Measurements from ENCODE around the gene KCNJ6.
"Not testable (repeated sequence)": the region's sequence is repeated elsewhere in the genome, so short reads cannot be mapped to it uniquely, and the experiment has no call there.

KCNJ6 gene

GRCh38 chr21:37594472-37594951 lies 321.7 kb downstream of the KCNJ6 start:
- DNase-seq: no peak

GRCh38 chr21:37593740-37594471 lies 322.4 kb downstream of the KCNJ6 start:
- no peak for DNase-seq

- DNase-seq: no peak
Observed at GRCh38 chr21:37593015-37593414, 323.2 kb downstream of the KCNJ6 start.

- no peak for DNase-seq
Observed at GRCh38 chr21:37592496-37592895, 323.8 kb downstream of the KCNJ6 start.

- not testable (repeated sequence) for DNase-seq
Observed at GRCh38 chr21:37591994-37592393, 324.3 kb downstream of the KCNJ6 start.

GRCh38 chr21:37590836-37591235 lies 325.4 kb downstream of the KCNJ6 start:
- not testable (repeated sequence) for DNase-seq

- DNase-seq: not testable (repeated sequence)
Observed at GRCh38 chr21:37588644-37589043, 327.6 kb downstream of the KCNJ6 start.

- no peak for DNase-seq
Observed at GRCh38 chr21:37587635-37588177, 328.6 kb downstream of the KCNJ6 start.

GRCh38 chr21:37587203-37587602 lies 329.1 kb downstream of the KCNJ6 start:
- no peak for DNase-seq

GRCh38 chr21:37582590-37582989 lies 333.7 kb downstream of the KCNJ6 start:
- DNase-seq: no peak

- no peak for DNase-seq
Observed at GRCh38 chr21:37580666-37581065, 335.6 kb downstream of the KCNJ6 start.

GRCh38 chr21:37579356-37579755 lies 336.9 kb downstream of the KCNJ6 start:
- no peak for DNase-seq

GRCh38 chr21:37578471-37579126 lies 337.7 kb downstream of the KCNJ6 start:
- DNase-seq: no peak

- not testable (repeated sequence) for DNase-seq
Observed at GRCh38 chr21:37576929-37577328, 339.3 kb downstream of the KCNJ6 start.

- DNase-seq: no peak
Observed at GRCh38 chr21:37575580-37575979, 340.7 kb downstream of the KCNJ6 start.

- DNase-seq: no peak
Observed at GRCh38 chr21:37574751-37575150, 341.5 kb downstream of the KCNJ6 start.

- DNase-seq: no peak
Observed at GRCh38 chr21:37574316-37574715, 341.9 kb downstream of the KCNJ6 start.

- DNase-seq: no peak
Observed at GRCh38 chr21:37571442-37571841, 344.8 kb downstream of the KCNJ6 start.

- DNase-seq: no peak
Observed at GRCh38 chr21:37568916-37569315, 347.3 kb downstream of the KCNJ6 start.

GRCh38 chr21:37568415-37568814 lies 347.8 kb downstream of the KCNJ6 start:
- no peak for DNase-seq

GRCh38 chr21:37566790-37567615 lies 349.3 kb downstream of the KCNJ6 start:
- no peak for DNase-seq

GRCh38 chr21:37565530-37566223 lies 350.6 kb downstream of the KCNJ6 start:
- no peak for DNase-seq

All from right kidney (tissue), 1 donor.